Activated CD8-positive, alpha-beta memory T cell treated with anti-CD3 and anti-CD28 coated beads, Interleukin-2, amount 50 U/mL, for 1 hour (primary cell): Measurements from ENCODE around the gene ZNF732.
"Not testable (repeated sequence)": the region's sequence is repeated elsewhere in the genome, so short reads cannot be mapped to it uniquely, and the experiment has no call there.

Experiments
- DNase-seq: peaks from one replicate; pipeline ENCODE4 v3.0.0-alpha.2; 2020; ENCODE audit errors: extremely low read depth

ZNF732 gene

DNA sequence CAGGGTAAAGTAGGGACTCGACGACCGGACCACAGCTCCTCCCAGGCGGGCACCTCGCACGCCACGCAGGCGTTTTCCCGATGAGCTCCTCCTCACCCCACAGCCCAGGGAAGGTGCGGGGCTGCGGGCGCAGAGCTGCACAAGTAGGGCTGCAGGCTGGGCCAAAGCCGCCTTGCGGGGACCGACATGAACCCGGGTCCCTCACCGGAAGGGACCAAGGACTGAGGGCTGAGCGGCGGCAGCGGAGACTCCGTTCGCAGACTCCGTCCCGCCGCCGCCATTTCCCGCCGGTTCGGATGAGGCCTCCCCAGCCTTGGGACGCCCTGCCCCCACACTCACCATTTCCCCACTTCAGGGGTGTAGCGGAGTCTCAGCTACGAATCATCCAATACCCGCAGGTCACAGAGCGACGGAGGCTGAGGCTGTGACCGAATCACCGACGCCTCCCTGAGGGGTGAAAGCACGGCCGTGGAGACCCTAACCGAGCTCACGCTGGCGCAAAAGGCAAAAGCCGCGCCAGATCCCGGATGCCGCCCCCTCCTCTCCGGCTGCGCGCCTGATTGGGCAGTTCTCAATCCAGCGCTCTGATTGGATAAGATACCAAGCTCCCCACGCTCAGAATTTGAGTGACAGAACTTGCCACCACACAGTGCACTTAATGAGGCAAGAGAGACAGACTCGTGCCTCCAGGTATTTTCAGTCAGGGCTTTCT, at the start of gene ZNF732:
Gene ZNF732 (minus strand): TSS at position 506 of the 712 bp plus-strand sequence. CDS start 164 bp downstream, at position 342.
- no peak for DNase-seq

- no peak for DNase-seq
These were observed 34.7 kb upstream of the ZNF732 start for GRCh38 chr4:340011-340410.

GRCh38 chr4:338759-339097, 33.5 kb upstream of the ZNF732 start:
- DNase-seq, result no peak

DNA sequence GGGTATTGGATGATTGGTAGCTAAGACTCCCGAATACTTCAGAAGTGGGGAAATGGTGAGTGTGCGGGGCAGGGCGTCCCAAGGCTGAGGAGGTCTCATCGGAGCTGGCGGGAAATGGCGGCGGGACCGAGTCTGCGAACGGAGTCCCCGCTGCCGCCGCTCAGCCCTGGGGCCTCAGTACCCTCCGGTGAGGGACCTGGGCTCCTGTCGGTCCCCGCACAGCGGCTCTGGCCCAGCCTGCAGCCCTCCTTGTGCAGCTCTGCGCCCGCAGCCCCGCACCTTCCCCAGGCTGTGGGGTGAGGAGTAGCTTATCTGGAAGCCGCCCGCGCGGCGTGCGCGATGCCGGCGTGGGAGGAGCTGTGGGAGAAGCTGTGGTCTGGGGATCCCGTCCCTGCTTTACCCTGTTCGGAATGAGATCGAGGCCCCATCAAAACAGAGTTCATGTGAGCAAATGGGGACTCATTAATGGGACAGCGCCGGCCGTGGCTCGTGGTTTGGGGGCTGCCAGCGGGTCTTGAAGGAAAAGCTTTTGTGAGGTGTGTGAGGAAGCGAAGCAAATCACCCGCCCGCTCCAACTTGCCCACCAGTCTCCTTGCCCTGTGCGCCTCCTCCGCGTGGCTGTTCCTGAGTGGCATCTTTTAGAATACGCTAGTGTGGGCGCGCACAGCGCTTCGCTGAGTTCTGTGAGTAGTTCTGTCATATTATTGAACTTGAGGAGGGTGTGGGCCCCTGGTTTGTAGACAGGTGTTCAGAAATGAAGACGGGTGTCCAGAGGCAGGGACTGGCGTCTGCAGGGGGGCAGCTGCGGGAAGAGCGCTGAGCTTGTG, 32.9 kb upstream of the ZNF732 start:
- peak; percentile 36 for DNase-seq

- peak; percentile 85 for DNase-seq
These were observed 32.1 kb upstream of the ZNF732 start, which contains the start of gene ZNF141 for GRCh38 chr4:337143-337931. TSS of gene ZNF141 (plus strand) at chr4:337814. CDS start at chr4:337984, 170 bp downstream.

DNA sequence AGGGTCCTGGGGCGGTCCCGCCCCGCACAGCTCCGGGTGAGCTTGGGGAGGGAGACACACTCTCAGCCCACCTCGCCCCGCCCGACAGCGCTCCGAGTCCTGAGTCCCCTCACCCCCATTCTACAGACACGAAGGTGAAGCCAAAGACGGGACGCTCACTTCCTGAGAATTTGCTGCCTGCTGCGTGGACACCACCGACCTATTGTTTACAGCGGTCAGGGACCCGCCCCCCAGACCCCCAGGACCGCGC, 31.5 kb upstream of the ZNF732 start:
- no peak for DNase-seq

DNA sequence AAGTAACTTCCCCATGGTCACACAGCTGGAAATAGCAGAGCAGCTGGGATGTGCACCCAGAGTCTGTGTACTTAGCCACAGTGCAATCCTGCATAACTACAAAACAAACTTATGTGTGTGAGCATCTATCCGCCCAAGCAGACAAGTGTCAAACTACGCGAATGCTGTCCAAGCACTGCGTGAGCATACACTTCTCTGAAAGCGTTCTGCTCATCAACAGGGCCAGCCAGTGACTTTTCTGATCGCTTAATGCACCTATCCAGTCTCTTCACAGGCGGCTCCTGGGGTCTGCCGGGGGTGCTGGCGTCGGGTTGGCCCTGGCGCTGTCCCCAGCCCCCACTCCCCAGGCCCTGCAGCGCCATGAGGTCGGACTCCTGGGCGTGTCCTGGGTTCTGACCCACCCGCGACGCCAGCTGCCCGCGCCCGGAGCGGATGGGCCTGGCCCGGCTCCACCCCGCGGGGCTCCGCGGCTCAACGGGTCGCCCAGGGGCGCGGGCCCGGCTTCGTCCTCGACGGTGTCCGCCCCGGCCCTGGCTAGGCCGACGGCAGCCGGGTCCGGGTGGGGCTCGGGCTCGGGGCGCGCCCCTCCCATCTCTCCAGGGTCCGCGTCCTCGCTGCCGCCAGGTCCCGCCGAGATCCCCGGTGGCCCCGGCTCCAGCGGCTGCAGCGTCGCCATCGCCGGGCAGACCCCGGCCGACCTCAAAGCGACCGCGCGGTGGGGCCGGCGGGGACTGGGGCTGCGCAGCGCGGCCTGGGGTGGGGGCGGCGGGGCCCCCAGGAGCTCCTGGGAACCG, 31.0 kb upstream of the ZNF732 start:
- no peak for DNase-seq

DNA sequence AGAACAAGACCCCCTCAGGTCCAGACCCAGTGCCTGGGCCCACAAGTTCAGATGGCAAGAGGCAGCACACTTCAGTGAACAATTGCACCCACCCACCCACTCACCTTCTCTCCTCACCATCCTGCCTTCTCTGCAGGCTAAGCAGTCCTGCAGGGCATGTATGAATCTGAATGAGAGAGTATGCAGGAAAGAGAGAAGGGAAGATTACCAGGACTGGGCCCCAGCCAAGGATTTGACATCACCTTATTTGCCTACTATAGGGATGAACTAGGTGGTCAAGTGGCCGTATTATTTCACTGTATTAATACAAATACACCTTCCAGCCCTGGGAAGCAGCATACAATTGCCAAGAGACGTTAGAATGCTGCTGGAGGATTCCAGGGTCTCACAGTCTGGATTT, 30.2 kb upstream of the ZNF732 start:
- no peak for DNase-seq

GRCh38 chr4:328729-329128, 23.5 kb upstream of the ZNF732 start:
- no peak for DNase-seq

GRCh38 chr4:314296-314903, 9.1 kb upstream of the ZNF732 start:
- no peak for DNase-seq

DNA sequence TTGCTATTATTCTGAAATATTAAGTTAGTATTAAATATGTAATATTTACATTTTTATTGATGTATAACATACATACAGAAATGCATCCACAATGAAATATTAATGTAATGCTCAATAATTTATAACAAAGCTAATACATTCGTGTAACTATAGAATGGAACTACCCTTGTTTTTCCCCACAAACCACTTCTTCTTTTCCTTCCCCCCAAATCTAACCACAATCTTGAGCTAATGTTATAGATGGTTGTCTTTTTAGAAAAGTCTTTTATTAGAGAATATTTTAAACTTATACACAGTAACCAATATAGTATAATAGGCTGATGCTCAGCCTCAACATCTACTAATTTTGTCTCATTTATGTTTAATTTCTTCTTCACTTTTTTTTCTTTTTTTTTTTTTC, 4.5 kb upstream of the ZNF732 start:
- no peak for DNase-seq

DNA sequence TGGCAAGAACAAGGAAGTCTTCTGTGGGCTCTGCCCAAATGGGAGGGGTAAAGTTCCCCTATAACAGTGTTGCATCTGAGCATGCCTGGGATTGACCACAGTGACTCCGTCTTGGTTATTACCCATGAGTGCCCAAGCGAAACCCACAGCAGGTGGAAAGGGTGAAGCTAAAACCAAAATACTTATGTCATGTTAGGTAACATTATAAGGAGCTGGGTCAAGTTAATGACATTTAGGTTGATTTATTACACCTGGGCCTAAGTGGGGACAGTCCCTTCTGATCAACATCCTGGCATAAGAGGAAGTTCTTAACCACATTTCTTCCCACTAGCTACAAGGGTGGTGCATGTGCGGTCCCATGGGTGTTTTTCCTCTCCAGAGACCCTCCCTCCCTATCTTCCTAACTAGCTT, 1.3 kb upstream of the ZNF732 start:
- DNase-seq, result no peak

DNA sequence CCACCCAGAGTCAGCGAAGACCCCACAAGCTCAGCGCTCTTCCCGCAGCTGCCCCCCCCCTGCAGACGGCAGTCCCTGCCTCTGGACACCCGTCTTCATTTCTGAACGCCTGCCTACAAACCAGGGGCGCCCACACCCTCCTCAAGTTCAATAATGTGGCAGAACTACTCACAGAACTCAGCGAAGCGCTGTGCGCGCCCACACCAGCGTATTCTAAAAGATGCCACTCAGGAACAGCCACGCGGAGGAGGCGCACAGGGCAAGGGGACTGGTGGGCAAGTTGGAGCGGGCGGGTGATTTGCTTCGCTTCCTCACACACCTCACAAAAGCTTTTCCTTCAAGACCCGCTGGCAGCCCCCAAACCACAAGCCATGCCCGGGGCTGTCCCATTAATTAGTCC, 758 bp downstream of the ZNF732 start:
- DNase-seq, result not testable (repeated sequence)

DNA sequence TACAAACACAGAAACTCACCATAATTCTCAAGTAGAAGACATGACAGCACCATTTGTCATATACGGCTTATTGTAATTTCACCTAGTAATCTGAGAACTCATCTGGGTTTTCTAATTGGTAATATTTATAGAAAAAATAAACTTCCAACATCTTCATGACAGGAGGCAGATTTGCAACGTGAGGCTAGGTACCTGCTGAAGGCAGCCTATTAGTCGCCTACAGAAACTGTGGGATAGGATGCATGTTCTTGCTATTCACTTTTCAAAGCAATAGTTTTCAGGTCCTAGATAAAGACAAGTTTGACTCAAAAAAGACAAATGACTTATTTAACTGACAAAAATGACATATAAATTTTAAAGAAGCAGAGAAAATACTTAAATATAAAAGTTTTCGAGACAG, 2.9 kb downstream of the ZNF732 start:
- no peak for DNase-seq

DNA sequence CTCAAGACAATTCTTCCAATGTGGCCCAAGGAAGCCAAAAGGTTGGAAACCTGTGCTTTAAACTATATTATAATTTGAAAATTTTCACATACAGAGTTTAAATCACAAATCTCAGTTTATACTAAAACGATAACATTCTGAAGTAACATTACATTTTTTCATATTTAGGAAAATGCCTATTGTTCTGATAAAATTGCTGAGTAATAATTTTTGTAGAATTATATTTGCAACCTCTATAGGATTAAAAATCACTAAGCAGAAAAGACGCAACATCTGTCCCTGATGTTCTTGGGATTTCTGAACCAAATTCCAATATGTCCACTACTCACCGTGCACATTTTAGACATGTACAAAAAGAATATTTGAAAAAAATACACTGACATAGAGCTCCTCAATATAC, 10.5 kb downstream of the ZNF732 start:
- DNase-seq, result no peak

GRCh38 chr4:288891-289290, 16.4 kb downstream of the ZNF732 start:
- DNase-seq, result no peak

DNA sequence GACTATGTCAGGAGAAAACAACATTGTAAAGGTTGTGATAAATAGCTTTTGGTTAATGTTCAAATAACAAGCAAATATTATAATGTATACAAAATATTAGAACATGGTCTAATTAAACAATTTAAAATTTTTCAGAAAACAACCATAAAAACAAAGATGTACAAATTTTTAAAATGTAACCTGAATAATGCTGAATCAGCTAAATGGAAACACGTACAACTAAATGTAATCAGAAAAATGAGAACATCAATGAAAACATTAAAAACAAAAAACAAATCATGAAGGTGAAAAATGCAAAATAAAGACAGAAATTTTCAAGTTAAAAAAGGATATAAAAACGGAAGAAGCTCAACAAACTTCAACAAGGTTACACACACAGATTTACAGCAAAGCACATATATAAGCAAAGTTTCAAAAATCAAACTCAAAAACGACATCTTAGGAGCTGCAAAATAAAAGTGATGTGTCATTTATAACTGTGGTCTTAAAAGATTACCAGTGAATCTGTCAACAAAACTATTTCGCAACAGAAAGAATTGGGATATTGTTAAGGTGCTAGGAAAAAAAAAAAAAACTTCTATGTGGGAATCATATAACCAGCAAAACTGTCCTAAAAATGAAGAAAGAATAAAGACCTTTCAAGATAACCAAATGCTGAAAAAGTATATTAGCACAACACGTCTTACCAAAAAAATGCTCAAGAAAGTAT, 31.8 kb downstream of the ZNF732 start:
- no peak for DNase-seq

DNA sequence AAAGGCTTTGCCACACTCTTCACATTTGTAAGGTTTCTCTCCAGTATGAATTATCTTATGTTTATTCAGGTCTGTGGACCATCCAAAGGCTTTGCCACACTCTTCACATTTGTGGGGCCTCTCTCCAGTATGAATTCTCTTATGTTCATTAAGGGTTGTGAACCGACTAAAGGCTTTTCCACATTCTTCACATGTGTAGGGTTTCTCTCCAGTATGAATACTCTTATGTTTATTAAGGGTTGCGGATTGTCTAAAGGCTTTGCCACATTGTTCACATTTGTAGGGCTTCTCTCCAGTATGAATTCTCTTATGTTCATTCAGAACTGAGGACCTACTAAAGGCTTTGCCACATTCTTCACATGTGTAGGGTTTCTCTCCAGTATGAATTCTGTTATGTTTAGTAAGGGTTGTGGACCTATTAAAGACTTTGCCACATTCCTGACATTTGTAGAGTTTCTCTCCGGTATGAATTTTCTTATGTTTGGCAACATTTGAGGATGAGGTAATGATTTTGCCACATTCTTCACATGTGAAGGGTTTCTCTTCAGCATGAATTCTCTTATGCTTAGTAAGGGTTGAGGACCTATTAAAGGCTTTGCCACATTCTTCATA, 33.7 kb downstream of the ZNF732 start:
- no peak for DNase-seq

DNA sequence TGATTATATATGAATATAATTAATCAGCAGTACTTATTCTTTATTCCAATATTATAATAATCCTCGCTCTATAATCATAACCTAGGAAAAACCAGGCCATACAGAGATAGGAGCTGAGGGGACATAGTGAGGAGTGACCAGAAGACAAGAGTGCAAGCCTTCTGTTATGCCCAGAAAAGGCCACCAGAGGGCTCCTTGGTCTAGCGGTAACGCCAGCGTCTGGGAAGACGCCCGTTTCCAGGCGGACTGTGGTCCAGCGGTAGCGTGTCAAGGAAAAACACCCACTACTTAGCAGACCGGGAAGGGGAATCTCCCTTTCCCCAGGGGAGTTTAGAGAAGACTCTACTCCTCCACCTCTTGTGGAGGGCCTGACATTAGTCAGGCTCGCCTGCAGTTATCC, 46.0 kb downstream of the ZNF732 start:
- DNase-seq, result not testable (repeated sequence)

DNA sequence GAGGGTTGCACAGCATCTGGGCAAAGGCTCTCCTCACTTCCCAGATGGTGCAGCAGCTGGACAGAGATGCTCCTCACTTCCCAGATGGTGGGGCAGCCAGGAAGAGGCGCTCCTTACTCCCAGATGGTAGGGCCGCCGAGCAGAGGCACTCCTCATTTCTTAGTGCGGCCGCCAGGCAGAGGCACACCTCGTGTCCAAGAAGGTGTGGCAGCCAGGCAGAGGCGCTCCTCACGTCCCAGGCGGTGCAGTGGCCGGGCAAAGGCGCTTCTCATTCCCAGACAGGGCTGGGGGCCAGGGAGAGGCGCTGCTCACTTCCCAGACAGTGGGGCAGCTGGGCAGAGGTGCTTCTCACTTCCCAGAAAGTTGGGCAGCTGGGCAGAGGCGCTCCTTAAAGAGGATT, 48.8 kb downstream of the ZNF732 start:
- no peak for DNase-seq
